HG03103 (cell line): ENCODE measurements around the gene SPAG17.

Source experiments
- ATAC-seq: cut with Tn5 transposase; IDR thresholded peaks from one replicate; pipeline ENCODE4 v1.9.1; 2021; ENCODE audit warnings: low read depth; ENCODE audit not compliant: unreplicated experiment

The SPAG17 gene

GRCh38 chr1:118007391-118007790, 177.6 kb downstream of the SPAG17 start:
- no peak for ATAC-seq

- no peak for ATAC-seq
Measured at GRCh38 chr1:118004312-118004711, 180.7 kb downstream of the SPAG17 start.

- ATAC-seq: no peak
Measured at GRCh38 chr1:117985973-117986372, 199.1 kb downstream of the SPAG17 start.

- no peak for ATAC-seq
Measured at GRCh38 chr1:117985239-117985638, 199.8 kb downstream of the SPAG17 start.

GRCh38 chr1:117981455-117982192, 203.4 kb downstream of the SPAG17 start:
- no peak for ATAC-seq

- no peak for ATAC-seq
Measured at GRCh38 chr1:117976381-117976780, 208.6 kb downstream of the SPAG17 start.

GRCh38 chr1:117971777-117972176, 213.3 kb downstream of the SPAG17 start:
- no peak for ATAC-seq

- ATAC-seq: no peak
Measured at GRCh38 chr1:117970252-117970651, 214.8 kb downstream of the SPAG17 start.

GRCh38 chr1:117967881-117968280, 217.1 kb downstream of the SPAG17 start:
- no peak for ATAC-seq

GRCh38 chr1:117967477-117967876, 217.6 kb downstream of the SPAG17 start:
- no peak for ATAC-seq

- no peak for ATAC-seq
Measured at GRCh38 chr1:117964290-117965038, 220.6 kb downstream of the SPAG17 start.

- ATAC-seq: no peak
Measured at GRCh38 chr1:117959364-117959763, 225.7 kb downstream of the SPAG17 start.

- no peak for ATAC-seq
Measured at GRCh38 chr1:117952386-117952785, 232.6 kb downstream of the SPAG17 start.

- no peak for ATAC-seq
Measured at GRCh38 chr1:117942293-117942692, 242.7 kb downstream of the SPAG17 start.

- ATAC-seq: no peak
Measured at GRCh38 chr1:117933769-117934168, 251.3 kb downstream of the SPAG17 start.

- ATAC-seq: no peak
Measured at GRCh38 chr1:117932576-117932975, 252.5 kb downstream of the SPAG17 start.

- no peak for ATAC-seq
Measured at GRCh38 chr1:117930484-117930883, 254.5 kb downstream of the SPAG17 start.

- no peak for ATAC-seq
Measured at GRCh38 chr1:117930173-117930447, 254.9 kb downstream of the SPAG17 start.

GRCh38 chr1:117929343-117930172, 255.5 kb downstream of the SPAG17 start, which contains the start of the genes GDAP2 and WDR3:
TSS of gene GDAP2 (minus strand) at chr1:117929621. CDS start at chr1:117920357, 9,264 bp downstream.
TSS of gene WDR3 (plus strand) at chr1:117929739. CDS start at chr1:117933320, 3,581 bp downstream.
- peak; percentile 92 for ATAC-seq

GRCh38 chr1:117928881-117929342, 256.1 kb downstream of the SPAG17 start:
- peak; percentile 30 for ATAC-seq

GRCh38 chr1:117925981-117926380, 259.0 kb downstream of the SPAG17 start:
- no peak for ATAC-seq
